ENCODE results near the gene ZNF467. TPM values are rescaled to one million over a fixed set of nuclear protein-coding genes. Genes with fewer than 3 reads are reported as not detected.

The ZNF467 gene
- total RNA-seq, 1 experiment from 2014 or later: 11.3 TPM

DNA sequence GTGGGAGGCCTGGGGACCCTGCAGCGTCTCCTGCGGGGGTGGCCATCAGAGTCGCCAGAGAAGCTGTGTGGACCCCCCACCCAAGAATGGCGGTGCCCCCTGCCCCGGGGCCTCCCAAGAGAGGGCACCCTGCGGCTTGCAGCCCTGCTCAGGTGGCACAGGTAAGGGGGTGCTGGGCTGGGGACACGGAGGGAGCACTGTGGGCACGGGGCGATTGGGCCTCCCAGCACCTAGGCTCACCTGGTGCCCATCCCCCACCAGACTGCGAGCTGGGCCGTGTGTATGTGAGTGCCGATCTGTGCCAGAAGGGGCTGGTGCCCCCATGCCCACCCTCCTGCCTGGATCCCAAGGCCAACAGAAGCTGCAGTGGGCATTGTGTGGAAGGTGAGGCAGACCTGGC, 29.6 kb upstream of the ZNF467 start (continued):
- TF ChIP-seq ZNF274 (IDR thresholded peaks at IDR 0.05; ENCODE audit: low read depth, low read length) (no peak), TCF7L2 (IDR thresholded peaks at IDR 0.05; ENCODE audit: borderline replicate concordance, extremely low read depth, insufficient read depth, insufficient read length) (no peak), ELF1 (IDR thresholded peaks at IDR 0.05; ENCODE audit: borderline replicate concordance, low read depth) (no peak), CEBPB (IDR thresholded peaks at IDR 0.05; ENCODE audit: low read depth) (no peak), EZH2phosphoT487 (IDR thresholded peaks at IDR 0.05; ENCODE audit: borderline replicate concordance) (no peak), EZH2 (IDR thresholded peaks at IDR 0.05) (no peak), FOSL1 (IDR thresholded peaks at IDR 0.05; ENCODE audit: low read depth) (no peak), SP1 (IDR thresholded peaks at IDR 0.05; ENCODE audit: low read depth) (no peak)
- TF ChIP-seq, protein P1, sequence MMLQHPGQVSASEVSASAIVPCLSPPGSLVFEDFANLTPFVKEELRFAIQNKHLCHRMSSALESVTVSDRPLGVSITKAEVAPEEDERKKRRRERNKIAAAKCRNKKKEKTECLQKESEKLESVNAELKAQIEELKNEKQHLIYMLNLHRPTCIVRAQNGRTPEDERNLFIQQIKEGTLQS (IDR thresholded peaks at IDR 0.05): no peak

DNA sequence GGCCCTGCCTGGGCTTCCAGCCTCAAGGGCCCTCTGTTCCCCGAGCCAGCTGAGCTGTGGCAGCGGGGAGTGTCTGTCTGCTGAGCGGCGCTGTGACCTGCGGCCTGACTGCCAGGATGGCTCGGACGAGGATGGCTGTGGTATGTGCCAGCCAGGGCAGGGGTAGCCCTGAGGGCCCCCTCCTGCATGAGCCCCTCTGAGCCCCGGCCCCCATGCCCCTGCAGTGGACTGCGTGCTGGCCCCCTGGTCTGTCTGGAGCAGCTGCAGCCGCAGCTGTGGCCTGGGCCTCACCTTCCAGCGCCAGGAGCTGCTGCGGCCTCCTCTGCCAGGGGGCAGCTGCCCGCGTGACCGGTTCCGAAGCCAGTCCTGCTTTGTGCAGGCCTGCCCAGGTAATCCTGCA, 28.4 kb upstream of the ZNF467 start:
- RAD21 ChIA-PET (ENCODE audit: low non-redundant PET in 1 of 2, low total read pairs in 2 of 2, uncharacterized antibody in 2 of 2, unreplicated experiment in 2 of 2): no interaction called here
- H4K20me1 ChIP-seq (ENCODE audit: insufficient read depth): no peaks in the 10 kb centered on the region
- no peaks in the 10 kb centered on the region for H3K9me2 ChIP-seq (ENCODE audit: insufficient read depth)
- no peak overlapping the region for H3K27ac ChIP-seq (ENCODE audit: low read depth, low read length)
- DNase-seq (ENCODE audit: low read depth, low spot score) (no peak), ATAC-seq (no peak)
- CTCF ChIA-PET: no interaction called here
- intact Hi-C loops (cut with micrococcal nuclease): no loop called here
- H3K9me3 ChIP-seq (ENCODE audit: control insufficient read depth in 1 of 2, insufficient read depth in 1 of 2, low read depth in 1 of 2, low read length in 2 of 2): no peaks in the 10 kb centered on the region
- no peaks in the 10 kb centered on the region for H3K27me3 ChIP-seq (ENCODE audit: insufficient read depth, low read length)
- BruUV-seq (replicated peaks): no TSS peak
- no peak overlapping the region for H3K4me2 ChIP-seq (ENCODE audit: low read length)
- no peaks in the 10 kb centered on the region for H3K79me2 ChIP-seq (ENCODE audit: insufficient read depth, low read length)
- no peaks in the 10 kb centered on the region for H3K4me1 ChIP-seq (ENCODE audit: control insufficient read depth in 1 of 2, insufficient read depth in 2 of 2, low read length in 2 of 2)
- TF ChIP-seq ELF1 (IDR thresholded peaks at IDR 0.05; ENCODE audit: borderline replicate concordance, low read depth): no peak
- no peak for TF ChIP-seq SIN3A (IDR thresholded peaks at IDR 0.05; ENCODE audit: low read depth)
- TF ChIP-seq SP1 (IDR thresholded peaks at IDR 0.05; ENCODE audit: low read depth): no peak
- no peak for TF ChIP-seq JUND (IDR thresholded peaks at IDR 0.05)
- TF ChIP-seq, protein P2, sequence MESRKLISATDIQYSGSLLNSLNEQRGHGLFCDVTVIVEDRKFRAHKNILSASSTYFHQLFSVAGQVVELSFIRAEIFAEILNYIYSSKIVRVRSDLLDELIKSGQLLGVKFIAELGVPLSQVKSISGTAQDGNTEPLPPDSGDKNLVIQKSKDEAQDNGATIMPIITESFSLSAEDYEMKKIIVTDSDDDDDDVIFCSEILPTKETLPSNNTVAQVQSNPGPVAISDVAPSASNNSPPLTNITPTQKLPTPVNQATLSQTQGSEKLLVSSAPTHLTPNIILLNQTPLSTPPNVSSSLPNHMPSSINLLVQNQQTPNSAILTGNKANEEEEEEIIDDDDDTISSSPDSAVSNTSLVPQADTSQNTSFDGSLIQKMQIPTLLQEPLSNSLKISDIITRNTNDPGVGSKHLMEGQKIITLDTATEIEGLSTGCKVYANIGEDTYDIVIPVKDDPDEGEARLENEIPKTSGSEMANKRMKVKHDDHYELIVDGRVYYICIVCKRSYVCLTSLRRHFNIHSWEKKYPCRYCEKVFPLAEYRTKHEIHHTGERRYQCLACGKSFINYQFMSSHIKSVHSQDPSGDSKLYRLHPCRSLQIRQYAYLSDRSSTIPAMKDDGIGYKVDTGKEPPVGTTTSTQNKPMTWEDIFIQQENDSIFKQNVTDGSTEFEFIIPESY (IDR thresholded peaks at IDR 0.05; ENCODE audit: extremely low read depth, insufficient replicate concordance, low read length): no peak
- TF ChIP-seq ZFX (IDR thresholded peaks at IDR 0.05): no peak
- TF ChIP-seq ZNF274 (IDR thresholded peaks at IDR 0.05; ENCODE audit: low read depth, low read length): no peak
- TF ChIP-seq, protein P3, sequence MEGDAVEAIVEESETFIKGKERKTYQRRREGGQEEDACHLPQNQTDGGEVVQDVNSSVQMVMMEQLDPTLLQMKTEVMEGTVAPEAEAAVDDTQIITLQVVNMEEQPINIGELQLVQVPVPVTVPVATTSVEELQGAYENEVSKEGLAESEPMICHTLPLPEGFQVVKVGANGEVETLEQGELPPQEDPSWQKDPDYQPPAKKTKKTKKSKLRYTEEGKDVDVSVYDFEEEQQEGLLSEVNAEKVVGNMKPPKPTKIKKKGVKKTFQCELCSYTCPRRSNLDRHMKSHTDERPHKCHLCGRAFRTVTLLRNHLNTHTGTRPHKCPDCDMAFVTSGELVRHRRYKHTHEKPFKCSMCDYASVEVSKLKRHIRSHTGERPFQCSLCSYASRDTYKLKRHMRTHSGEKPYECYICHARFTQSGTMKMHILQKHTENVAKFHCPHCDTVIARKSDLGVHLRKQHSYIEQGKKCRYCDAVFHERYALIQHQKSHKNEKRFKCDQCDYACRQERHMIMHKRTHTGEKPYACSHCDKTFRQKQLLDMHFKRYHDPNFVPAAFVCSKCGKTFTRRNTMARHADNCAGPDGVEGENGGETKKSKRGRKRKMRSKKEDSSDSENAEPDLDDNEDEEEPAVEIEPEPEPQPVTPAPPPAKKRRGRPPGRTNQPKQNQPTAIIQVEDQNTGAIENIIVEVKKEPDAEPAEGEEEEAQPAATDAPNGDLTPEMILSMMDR (IDR thresholded peaks at IDR 0.05 in 2 of 3, conservative IDR thresholded peaks at IDR 0.05 in 1 of 3; ENCODE audit: borderline replicate concordance in 1 of 3, insufficient read depth in 1 of 3, low read depth in 2 of 3, low read length in 2 of 3): no peak
- TF ChIP-seq SRF (IDR thresholded peaks at IDR 0.05; ENCODE audit: low read depth): no peak
- POLR2A ChIA-PET: no interaction called here
- no peak overlapping the region for H3K9ac ChIP-seq (ENCODE audit: low read length)
- no peaks in the 10 kb centered on the region for H3K36me3 ChIP-seq (ENCODE audit: control insufficient read depth in 1 of 2, insufficient read depth in 2 of 2, low read length in 2 of 2)
- H2AFZ ChIP-seq (ENCODE audit: low read depth, low read length, poor library complexity, severe bottlenecking): no peak overlapping the region
- H3K4me3 ChIP-seq (replicated peaks in 1 of 2; ENCODE audit: low read depth in 1 of 2, low read length in 2 of 2): no peak overlapping the region

Measured in HCT116 (cell line).